Fibroblast of skin of right biceps (primary cell): ENCODE data around the gene JPT2.
A peak's percentile ranks its signal among the peaks of the same experiment; 100 is the strongest.
"Not testable (repeated sequence)": the region's sequence is repeated elsewhere in the genome, so short reads cannot be mapped to it uniquely, and the experiment has no call there.

Experiments
- DNase-seq: peaks from one replicate; pipeline ENCODE4 v3.0.0-alpha.2; 2013

JPT2 gene

DNA sequence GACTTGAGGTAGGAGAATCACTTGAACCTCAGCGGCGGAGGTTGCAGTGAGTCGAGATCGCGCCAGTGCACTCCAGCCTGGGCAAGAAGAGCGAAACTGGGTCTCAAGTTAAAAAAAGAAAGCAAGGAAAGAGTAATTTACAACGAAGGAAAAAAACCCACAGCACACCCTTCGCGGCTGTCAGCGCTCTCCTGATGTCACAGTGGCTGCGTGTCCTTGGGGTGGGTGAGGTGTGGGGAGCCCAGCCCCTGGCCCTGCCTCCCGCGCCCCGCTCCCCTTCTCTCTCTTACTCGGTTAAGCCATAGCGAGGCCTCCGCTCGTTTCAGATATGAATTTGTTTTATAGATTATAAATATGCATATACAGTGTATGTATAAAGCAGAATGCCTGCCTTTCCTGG lies 740 bp upstream of the JPT2 start:
- DNase-seq: no peak

DNA sequence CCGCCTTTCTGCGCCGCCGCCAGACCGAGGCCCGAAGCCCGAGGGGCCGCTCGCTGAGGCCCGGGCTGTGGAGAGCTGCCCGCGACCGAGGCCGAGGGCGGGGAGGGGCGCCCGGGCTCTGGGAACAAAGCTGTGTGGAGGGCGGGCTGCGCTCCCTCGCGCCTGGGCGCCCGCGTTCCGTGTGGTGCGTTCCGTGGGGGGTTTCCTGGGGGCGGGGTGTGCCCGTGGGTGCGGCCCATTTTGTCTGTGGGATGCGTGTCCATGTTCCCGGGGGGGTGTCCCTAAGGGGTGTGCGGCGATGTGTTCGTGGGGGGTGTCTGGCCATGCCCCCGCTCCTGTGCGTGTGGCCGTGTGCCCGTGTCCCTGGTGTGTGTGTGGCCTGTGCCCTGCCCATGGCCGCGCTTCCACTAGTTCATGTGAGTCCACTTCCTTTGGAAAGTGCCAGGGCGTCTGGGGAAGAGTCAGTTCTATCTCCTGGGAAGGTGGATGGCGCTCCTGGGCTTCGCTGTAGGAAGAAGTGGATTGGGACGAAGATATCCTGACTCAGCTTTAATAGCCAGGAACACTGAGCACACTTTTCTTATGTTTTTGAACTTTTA lies 520 bp downstream of the JPT2 start:
- DNase-seq: peak; percentile 34

DNA sequence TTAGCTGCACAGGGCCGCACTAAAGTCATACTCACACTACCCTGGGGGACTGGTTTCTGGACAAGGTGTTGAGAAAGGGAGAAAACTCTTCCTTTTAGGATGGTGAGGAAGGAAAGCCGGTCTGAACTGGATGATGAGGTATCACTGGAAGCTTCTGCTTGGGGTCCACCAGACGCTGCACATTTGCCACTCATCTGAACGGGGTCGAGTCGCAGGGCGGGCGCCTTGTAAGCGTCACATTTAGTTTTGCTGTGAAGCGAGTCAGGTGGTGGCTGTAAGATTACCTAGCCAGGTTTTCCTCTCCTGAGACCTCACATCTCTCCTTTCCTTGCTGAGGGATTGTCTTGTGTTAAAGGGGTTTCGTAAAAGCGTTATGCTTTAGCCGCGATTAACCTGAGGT lies 2.3 kb downstream of the JPT2 start:
- DNase-seq: no peak

DNA sequence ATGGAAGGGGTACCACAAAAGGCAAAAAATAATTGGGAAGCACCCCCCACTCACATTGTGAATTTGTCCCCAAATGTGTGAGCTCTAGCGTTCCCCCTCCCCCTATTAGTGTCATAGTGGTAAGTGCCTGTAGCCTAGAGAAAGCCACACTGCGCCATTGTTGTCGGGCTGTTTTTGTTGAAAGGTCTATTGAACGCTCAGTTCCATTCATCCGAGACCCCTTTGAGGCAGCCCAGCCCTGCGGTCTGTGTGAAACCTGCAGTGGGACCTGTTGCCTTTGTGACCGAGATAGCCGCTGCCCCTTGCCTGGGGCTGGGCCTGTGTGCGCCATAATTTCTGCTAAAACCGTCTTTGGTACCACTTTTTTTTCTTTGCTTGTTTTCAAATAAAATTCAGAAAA lies 3.0 kb downstream of the JPT2 start:
- DNase-seq: no peak

DNA sequence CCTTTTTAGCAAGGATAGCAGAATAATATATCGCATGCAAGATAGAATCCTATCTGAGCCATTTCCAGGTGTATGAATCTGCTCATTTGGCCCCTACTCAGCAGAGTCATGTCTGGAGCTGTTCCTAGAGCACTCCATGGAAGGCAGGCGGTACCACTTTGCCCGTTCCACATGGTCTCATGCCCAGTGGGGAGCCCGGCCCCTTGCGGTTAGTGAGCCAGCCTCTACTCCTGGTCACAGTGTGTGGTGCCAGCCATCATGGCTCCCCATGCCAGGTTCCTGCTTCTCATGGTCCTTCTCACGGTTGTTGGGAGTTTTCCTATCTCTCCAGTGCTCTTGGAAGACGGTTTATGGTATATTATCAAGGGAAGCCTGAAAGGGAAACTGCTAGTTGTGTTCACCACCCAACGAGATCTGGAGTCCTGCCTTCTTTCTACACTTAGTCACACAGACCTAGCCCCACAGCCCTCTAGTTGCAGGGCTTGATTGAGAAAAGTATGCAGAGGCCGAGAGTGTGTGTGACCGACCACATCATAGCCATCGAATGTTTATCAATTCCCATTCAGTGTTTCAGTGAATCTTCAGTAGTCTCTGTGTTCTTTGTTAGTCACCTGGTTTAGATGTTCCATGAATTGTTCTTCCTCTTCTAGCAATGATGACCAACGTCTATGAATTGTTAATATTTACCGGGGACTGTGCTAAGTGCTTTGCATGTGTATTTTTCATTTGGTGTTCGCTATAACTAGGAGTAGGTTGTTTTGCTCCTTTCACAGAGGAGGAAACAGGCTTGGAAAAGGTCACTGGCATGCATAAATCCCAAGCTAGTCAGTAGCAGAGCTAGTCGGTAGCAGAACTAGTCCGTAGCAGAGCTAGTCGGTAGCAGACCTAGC lies 9.6 kb downstream of the JPT2 start:
- DNase-seq: no peak

DNA sequence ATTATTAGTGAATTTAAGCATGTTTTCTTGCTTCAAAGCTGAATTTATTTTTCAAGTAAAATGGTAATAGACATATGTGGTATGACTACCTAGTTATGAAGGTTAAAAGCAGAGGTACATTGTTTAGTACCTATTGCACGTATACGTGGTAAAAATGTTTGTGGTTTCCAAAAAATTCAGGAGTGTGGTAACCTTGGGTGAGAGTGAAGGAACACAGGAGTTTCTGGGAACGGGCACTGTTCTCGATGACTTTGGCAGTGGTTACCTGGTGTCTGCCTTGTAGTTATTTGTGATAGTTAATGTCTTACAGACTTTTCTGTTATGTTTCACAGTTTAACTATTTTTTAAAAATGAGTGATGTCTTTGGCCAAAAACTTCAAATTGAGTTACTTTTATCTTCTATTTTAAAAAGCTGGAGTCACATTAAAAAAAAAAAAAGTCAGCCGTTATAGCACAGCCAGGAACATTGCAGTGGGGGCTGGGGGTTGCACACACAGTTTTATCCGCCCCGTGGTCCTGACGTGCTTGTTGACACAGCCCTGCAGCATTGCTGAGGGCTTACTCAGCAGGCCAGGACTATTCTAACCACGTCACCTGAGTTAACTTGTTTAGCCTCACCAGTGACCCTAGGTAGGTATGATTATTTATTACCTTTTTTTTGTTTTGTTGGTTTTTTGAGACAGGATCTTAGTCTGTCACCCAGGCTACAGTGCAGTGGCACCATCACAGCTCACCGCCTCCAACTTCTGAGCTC lies 10.9 kb downstream of the JPT2 start:
- no peak for DNase-seq

DNA sequence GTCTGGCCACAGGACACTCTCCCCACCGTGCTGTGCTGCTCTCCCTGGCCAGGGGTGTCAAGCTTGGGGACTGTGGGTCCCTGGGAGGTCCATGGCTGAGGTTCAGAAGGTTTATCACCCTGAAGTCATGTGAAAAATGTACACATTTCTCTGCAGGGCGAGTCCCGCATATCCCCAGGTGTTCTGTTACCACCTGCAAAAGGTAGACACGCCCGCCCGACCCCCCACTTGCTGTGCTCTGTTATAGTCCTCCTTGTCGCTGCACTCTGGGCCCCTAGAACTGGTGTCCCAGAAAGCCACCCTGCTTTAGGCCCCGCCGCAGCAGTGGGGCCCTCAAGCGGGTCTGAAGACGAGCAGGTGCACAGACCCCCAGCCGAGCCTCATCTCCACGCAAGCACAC lies 11.8 kb downstream of the JPT2 start:
- no peak for DNase-seq

DNA sequence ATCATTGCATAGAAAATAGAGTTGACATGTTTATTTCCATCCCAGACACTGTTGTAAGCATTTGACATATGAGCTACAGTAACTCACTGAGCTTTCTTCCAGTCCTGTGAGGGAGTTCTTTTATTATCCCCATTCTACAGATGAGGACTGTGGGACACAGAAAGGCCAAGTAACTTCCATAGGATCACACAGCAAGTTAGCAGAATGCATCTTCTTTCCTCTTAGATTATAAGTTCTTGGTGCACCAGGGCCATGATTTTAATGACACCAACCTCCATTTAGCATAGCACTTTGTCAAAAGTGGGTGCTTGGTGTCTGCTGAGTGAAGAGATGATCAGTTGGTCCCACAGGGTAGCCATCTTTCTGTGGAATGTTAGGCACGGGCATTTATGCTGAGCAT lies 12.7 kb downstream of the JPT2 start:
- DNase-seq: no peak

DNA sequence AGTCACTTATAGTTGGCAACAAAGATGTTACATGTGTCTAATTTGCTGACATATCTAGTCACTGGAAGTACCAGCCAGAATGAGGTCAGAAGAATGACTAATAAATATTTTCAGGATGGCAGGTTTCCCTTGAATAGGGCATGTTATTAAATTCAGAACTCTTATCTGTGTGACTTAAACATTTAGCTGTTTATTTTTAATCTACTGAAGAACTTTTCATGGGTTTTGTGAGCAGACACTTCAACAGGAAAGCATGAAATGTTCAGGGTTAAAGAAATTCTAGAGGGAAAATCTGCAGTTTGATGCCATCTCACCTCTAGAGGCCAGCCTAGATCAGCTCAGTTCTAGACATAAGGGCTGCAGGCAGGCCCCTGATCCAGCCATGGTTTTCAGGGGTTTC lies 13.2 kb downstream of the JPT2 start:
- peak; percentile 26 for DNase-seq

DNA sequence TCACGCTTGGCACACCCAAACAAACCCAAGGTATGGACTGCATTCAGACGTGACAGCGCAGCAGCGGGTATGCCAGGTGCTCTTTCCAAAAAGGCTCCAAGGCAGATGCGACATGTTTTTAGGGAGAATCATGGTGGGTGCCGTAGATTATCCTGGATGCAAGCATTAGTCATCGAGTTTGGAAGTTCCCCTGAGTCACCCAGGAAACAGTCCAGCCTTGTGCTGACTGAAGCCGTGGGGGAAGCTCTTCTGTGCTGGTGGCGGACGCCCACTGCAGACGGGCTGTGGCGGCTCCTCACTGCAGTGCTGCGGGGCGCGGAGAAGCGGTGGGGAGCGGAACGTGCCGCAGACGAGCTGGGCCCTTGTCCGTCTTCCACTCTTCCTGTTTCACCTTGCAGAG lies 13.9 kb downstream of the JPT2 start:
- DNase-seq: peak; percentile 68

DNA sequence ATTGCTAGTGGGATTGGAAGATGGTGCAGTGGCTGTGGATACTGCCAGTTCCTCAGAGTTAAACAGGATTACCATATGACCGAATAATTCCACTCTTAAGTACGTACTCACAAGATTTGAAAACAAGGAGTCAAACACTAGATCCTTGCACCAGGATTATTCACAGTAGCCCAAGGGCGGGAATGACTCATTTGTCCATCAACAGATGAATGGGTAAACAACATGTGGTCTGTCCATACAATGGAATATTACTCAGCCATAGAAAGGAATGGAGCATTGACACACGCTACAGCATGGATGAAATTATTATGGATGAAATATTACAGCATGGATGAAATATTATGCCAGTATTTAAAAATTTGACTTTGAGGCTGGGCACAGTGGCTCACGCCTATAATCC lies 18.8 kb downstream of the JPT2 start:
- DNase-seq: no peak

DNA sequence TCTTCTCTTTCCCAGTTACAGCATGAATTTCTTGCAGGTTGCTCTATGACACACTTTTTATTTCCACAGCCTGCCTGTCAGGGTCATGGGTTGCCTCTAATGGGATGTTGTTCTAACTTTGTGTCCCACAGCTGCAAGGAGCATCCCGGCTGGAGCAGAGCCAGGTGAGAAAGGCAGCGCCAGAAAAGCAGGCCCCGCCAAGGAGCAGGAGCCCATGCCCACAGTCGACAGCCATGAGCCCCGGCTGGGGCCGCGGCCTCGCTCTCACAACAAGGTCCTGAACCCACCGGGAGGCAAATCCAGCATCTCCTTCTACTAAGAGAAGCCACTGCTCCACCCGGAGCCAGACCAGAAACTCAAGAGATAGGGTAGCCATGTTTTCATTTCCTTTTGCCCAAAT lies 20.6 kb downstream of the JPT2 start:
- DNase-seq: no peak

DNA sequence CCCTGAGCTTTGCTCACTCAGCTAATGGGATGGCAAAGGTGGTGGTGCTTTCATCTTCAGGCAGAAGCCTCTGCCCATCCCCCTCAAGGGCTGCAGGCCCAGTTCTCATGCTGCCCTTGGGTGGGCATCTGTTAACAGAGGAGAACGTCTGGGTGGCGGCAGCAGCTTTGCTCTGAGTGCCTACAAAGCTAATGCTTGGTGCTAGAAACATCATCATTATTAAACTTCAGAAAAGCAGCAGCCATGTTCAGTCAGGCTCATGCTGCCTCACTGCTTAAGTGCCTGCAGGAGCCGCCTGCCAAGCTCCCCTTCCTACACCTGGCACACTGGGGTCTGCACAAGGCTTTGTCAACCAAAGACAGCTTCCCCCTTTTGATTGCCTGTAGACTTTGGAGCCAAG lies 22.2 kb downstream of the JPT2 start:
- no peak for DNase-seq

DNA sequence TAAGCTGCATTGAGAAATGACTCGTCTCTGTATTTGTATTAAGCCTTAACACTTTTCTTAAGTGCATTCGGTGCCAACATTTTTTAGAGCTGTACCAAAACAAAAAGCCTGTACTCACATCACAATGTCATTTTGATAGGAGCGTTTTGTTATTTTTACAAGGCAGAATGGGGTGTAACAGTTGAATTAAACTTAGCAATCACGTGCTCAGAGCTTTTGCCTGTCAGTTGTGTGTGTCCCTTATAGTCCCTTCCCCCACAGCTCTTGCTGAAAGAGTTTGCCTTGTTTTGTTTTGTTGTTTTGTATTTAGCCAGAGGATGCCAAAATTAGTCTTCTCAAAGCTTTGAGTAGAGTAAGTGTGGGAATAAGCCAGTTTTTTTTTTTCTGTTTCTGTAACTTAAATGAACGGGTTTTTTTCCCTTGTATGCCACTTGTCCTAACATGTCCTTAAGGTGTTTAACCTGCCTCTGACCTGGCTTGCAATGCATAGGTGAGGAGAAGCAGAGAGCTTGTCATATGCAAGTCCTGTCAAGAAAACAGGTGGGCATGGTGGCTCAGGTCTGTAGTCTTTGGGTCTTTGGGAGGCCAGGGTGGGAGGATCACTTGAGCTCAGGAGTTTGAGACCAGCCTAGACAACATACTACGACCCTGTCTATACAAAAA lies 23.3 kb downstream of the JPT2 start:
- no peak for DNase-seq

DNA sequence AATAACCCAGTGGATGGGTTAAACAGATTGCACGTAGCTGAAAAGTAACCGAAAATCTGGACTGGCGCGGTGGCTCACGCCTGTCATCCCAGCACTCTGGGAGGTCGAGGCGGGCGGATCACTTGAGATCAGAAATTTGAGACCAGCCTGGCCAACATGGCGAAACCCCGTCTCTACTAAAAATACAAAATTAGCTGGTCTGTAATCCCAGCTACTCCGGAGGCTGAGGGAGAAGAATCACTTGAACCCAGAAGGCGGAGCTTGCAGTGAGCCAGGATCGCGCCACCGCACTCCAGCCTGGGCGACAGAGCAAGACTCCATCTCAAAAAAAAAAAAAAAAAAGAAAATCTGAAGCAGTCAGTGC lies 27.2 kb downstream of the JPT2 start:
- not testable (repeated sequence) for DNase-seq

DNA sequence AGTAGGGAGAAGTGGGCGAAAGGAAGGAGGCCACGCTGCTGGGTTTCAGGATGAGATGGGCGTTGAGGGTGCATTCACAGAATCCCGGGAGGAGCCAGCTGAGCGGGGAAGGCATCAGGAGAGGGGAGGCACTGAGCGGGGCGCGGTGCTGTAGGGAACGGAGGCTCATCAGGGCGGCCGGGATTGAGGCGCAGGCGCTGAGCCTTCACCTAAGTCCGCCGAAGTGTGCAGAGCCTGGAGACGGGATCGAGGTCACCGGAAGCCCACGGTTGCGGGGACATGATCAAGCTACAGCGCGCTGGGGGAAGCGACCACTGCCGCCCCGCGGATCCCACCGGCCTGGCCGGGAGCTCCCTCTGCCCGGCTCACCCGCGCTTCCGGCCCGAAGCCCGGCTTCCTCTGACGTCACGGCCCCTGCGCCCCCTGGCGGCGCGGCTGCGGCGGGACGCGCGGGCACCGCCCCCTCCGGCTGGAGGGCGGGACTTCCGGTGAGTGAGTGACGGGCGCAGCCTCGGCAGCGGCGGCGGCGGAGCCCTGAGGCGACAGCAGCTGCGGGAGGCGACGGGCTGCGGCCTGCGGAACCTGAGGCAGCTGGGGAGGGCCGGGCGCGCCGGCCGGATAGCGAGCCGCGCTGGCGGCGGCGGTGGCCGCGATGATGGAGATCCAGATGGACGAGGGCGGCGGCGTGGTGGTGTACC lies 27.8 kb downstream of the JPT2 start, which contains the start of gene MAPK8IP3:
TSS of gene MAPK8IP3 (plus strand) at position 508 of the 698 bp plus-strand sequence. CDS start at position 653, 145 bp downstream.
- peak; percentile 89 for DNase-seq

DNA sequence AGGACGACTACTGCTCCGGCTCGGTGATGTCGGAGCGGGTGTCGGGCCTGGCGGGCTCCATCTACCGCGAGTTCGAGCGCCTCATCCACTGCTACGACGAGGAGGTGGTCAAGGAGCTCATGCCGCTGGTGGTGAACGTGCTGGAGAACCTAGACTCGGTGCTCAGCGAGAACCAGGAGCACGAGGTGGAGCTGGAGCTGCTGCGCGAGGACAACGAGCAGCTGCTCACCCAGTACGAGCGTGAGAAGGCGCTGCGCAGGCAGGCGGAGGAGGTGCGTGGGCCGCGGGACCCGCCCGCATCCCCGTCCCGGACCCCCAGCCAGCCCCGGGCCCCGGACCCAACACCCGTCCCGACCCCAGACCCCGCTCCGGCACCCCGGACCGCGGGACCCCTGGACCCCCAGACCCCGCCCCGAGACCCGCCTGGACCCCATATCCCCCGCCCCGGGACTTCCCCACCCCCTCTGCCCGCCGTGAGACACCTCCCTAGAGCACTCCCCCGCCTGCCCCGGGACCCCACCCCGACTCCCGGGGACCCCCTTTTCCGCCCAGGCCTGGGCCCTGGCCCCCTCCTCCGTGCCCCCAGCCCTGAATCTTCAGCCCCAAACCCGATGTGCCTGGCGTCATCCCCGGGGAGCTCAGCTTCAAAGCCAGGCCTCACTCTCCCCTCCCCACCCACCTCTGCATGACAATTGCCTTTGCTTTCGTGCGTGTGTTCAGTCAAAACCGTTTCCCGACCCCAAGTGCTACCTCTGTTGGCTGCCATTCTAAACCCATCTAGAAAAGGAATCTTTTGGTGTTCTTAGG lies 28.5 kb downstream of the JPT2 start:
- DNase-seq: no peak

DNA sequence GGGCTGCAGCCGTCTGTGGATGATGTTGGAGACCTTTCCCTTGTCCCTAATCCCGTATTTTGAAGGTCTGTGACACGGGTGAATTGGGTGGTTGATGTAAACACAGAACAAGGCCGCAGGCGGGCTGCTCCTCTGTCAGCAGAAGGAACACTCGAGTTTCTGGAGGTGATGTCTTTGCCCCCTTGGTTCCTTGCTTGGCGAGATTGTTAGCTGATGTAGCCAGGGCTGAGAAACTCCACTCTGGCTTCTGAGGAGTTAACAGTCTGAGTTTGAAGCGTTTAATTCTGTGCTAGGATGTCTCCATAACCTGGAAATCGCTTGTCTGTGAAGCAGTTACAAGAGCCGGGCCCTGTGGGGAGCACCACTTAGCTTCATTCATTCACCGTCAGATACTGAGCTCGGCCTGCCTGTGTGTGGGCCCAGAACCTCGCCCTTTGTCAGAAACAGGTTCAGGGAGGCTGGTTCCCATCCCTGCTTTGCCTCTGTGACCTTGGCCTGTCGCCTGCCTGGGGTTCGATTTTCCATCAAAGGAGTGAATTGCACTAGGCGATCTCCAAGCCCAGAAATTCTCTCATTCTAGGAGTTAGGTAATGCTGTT lies 29.2 kb downstream of the JPT2 start:
- peak; percentile 26 for DNase-seq

DNA sequence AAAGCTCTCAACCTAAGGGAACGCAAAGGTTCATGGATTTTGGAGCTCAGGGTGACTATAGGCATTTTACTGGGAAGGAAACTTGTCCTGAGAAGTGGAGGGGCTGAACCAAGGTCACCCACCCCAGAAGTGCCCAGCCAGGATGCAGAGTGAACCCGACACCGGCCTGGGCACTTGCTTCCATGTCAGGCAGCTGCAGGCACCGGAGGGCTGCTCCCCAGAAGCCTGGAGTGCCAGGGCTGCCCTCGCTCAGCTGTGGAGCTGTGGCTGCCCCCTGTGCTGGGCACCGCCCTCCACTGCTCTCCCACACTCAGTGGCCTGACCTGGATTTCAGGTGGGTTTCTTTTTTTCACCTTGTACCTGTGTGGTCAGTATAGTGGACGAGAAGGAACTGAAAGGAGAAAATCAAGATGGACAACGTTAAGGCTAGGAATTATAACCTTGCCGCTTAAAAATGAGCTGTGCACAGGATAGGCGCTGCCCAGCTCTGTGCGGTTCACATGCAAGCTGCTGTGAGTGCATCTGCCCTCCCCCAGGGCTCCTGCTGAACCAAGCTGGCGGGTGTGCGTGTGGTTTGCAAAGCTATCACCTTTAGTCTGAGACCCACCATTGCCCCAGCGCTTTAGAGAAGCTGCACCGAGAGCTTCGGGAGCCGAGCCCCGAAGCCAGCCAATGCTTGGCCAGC lies 30.1 kb downstream of the JPT2 start:
- no peak for DNase-seq

DNA sequence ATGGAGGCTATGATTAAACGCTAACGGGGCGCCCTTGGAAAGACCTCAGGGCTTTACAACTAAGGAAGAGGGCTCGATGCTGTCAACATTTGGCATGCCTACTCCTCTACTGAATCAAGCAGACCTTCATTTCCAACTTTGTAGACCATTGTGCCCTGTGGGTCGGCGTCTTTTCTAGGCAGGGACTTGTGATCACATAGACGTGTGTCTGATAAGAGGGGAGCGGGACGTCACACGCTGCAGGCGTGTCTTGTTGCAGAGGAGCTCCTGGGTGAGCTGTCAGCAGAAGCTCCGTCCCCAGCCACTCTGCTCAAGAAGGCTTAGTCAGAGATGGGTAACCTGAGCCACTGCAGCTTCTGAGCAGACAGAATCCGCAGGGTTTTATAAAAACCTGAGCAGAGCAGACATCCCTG lies 30.7 kb downstream of the JPT2 start:
- DNase-seq: peak; percentile 35

DNA sequence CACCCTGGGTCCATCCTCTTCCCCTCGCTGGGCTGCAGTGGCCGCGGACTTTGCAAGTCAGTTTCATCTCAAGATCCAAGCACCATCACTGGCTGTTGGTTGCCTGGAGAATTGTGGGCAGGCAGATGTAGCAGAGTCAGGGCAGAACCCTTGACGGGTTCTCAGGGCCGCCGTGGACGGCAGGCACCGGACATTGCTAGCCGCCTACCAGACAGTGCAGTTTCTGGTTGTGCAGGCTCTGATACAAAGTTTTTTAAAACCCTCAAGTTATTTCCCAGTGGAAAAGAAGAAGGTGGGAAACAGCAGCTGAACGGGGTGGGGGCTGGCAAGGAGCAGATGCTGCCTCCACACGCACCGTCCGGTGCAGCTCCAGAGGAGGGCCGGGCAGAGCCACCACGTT lies 31.3 kb downstream of the JPT2 start:
- no peak for DNase-seq
